GM12878 (cell line): ENCODE results near the gene IL17RE. TPM values are rescaled to one million over a fixed set of nuclear protein-coding genes. Genes with fewer than 3 reads are reported as not detected.
A peak's percentile ranks its signal among the peaks of the same experiment; 100 is the strongest.

Source experiments
- ATAC-seq: fragments of 200-7000 bp; cut with Tn5 transposase; 3 replicates; pipeline ENCODE4 v1.9.1; 2020; ENCODE audit warnings: mild to moderate bottlenecking, moderate library complexity
- BruUV-seq: library from RNA; stranded (reverse); fragments of 400-500 nt; replicated peaks from 2 replicates; lab custom pipeline; 2021; lab: Mats Ljungman, UMichigan
- CTCF ChIA-PET: fragments of 300-600 bp; sonication (Branson Sonifier 250); formaldehyde crosslinking; extraction: SDS; loops from one replicate; lab custom pipeline; 2021; ENCODE audit warnings: inconsistent platforms; lab: Yijun Ruan, JAX
- POLR2A ChIA-PET: fragments of 350-600 bp; formaldehyde crosslinking; extraction: SDS; loops from one replicate; lab custom pipeline; 2021; ENCODE audit warnings: inconsistent platforms; lab: Charles Lee
- RAD21 ChIA-PET: fragments of 300-600 bp; sonication (Branson Sonifier 250); formaldehyde crosslinking; loops from one replicate; lab custom pipeline; 2023; ENCODE audit warnings: antibody characterized with exemption; ENCODE audit not compliant: unreplicated experiment; lab: Charles Lee
- SMC1A ChIA-PET: fragments of 300-600 bp; sonication (Branson Sonifier 250); formaldehyde crosslinking; loops from one replicate; lab custom pipeline; 2023; ENCODE audit not compliant: unreplicated experiment, uncharacterized antibody; lab: Charles Lee
- DNase-seq: peaks from one replicate; pipeline ENCODE4 v3.0.0-alpha.2; 2011; ENCODE audit warnings: low read depth, low spot score
- FAIRE-seq: peaks from 3 replicates; lab custom pipeline; 2011; peaks lifted over from hg19 to GRCh38; lab: Jason Lieb, UNC
- H2AFZ ChIP-seq: 2 replicates; pipeline ENCODE4 v1.6.0; 2011; ENCODE audit warnings: low read depth, low read length, control low read depth; ENCODE audit not compliant: control insufficient read depth
- H3K27ac ChIP-seq: 2 replicates; pipeline ENCODE4 v1.5.1; 2011; ENCODE audit warnings: control low read depth; ENCODE audit not compliant: control insufficient read depth, insufficient read depth
- H3K27me3 ChIP-seq, 2 experiments: replicated peaks in 1 of 2; 2 replicates each; pipeline versions ENCODE4 v1.6.0 to v1.6.1; 2011; ENCODE audit warnings: low read length in 1 of 2; ENCODE audit not compliant: control insufficient read depth in 2 of 2, insufficient read depth in 2 of 2
- H3K36me3 ChIP-seq, 2 experiments: 2 replicates each; pipeline ENCODE4 v1.5.1; 2011; ENCODE audit warnings: low read length in 1 of 2; ENCODE audit not compliant: control insufficient read depth in 2 of 2, insufficient read depth in 2 of 2
- H3K4me1 ChIP-seq: 2 replicates; pipeline ENCODE4 v1.6.1; 2011; ENCODE audit warnings: mild to moderate bottlenecking, low read length, moderate library complexity, mixed read lengths; ENCODE audit not compliant: control insufficient read depth, insufficient read depth
- H3K4me2 ChIP-seq: 2 replicates; pipeline ENCODE4 v1.6.0; 2011; ENCODE audit warnings: control low read depth; ENCODE audit not compliant: control insufficient read depth, insufficient read depth
- H3K4me3 ChIP-seq: fragments of 200-600 bp; sonication (generic); 2 replicates; pipeline ENCODE4 v1.5.1; 2016
- H3K79me2 ChIP-seq: 2 replicates; pipeline ENCODE4 v1.6.0; 2011; ENCODE audit warnings: low read length; ENCODE audit not compliant: control insufficient read depth, insufficient read depth
- H3K9ac ChIP-seq: 2 replicates; pipeline ENCODE4 v1.8.0; 2011; ENCODE audit warnings: low read length, control low read depth, mixed read lengths; ENCODE audit not compliant: control insufficient read depth, insufficient read depth
- H3K9me3 ChIP-seq: replicated peaks from 3 replicates; pipeline ENCODE4 v1.5.1; 2011; ENCODE audit warnings: mild to moderate bottlenecking, low read length; ENCODE audit not compliant: control insufficient read depth, insufficient read depth
- H4K20me1 ChIP-seq: 2 replicates; pipeline ENCODE4 v1.6.0; 2011; ENCODE audit not compliant: control insufficient read depth, insufficient read depth
- CHD4 ChIP-seq: fragments of 200-600 bp; sonication (generic); IDR thresholded peaks from 2 replicates; pipeline ENCODE4 v1.6.1; 2016; ENCODE audit warnings: mild to moderate bottlenecking
- CREB1 ChIP-seq: IDR thresholded peaks from 2 replicates; pipeline ENCODE4 v1.6.1; 2012; ENCODE audit warnings: low read depth, mild to moderate bottlenecking, inconsistent platforms
- E2F4 ChIP-seq: IDR thresholded peaks from 2 replicates; pipeline ENCODE4 v1.6.1; 2012; ENCODE audit warnings: low read depth, low read length, improper control_type of control experiment
- EED ChIP-seq: sonication (generic); IDR thresholded peaks from 2 replicates; pipeline ENCODE4 v1.6.1; 2016; ENCODE audit warnings: antibody characterized with exemption, low read depth
- EP300 ChIP-seq, 2 experiments: fragments of 150-350 bp in 1 of 2; IDR thresholded peaks; 2 replicates each; pipeline ENCODE4 v1.6.1; 2011 to 2012; ENCODE audit warnings: low read depth in 2 of 2, low read length in 2 of 2, borderline replicate concordance in 1 of 2, improper control_type of control experiment in 1 of 2, inconsistent platforms in 1 of 2; ENCODE audit not compliant: control insufficient read depth in 1 of 2
- HDAC6 ChIP-seq: fragments of 200-600 bp; sonication (generic); IDR thresholded peaks from one replicate; pipeline ENCODE4 v1.8.0; 2017; ENCODE audit warnings: antibody characterized with exemption; ENCODE audit not compliant: unreplicated experiment
- REST ChIP-seq: IDR thresholded peaks from 2 replicates; pipeline ENCODE4 v1.6.1; 2012; ENCODE audit warnings: mild to moderate bottlenecking, low read depth, low read length
- RUNX3 ChIP-seq: IDR thresholded peaks from 2 replicates; pipeline ENCODE4 v1.6.1; 2012; ENCODE audit warnings: low read length, inconsistent platforms
- TCF3 ChIP-seq: IDR thresholded peaks from 2 replicates; pipeline ENCODE4 v1.6.1; 2012; ENCODE audit warnings: low read depth, mild to moderate bottlenecking, low read length, borderline replicate concordance; ENCODE audit not compliant: insufficient read depth
- YY1 ChIP-seq: IDR thresholded peaks from 2 replicates; pipeline ENCODE4 v1.6.1; 2011; ENCODE audit warnings: low read depth, mild to moderate bottlenecking, low read length
- ZSCAN29 ChIP-seq: fragments of 450-650 bp; IDR thresholded peaks from 2 replicates; pipeline ENCODE4 v1.6.1; 2017; ENCODE audit warnings: mild to moderate bottlenecking, moderate library complexity
- WGBS: methylation state at CpG from one replicate; pipeline ENCODE4 v1.1.6; 2016; ENCODE audit warnings: low lambda C conversion rate; ENCODE audit not compliant: insufficient replicate concordance, insufficient coverage; ENCODE audit errors: missing lambda C conversion rate; 5-methylcytosine and 5-hydroxymethylcytosine counted together
- in situ Hi-C: fragments of 300-500 bp; cut with MboI; formaldehyde crosslinking; loops from 9 replicates; pipeline ENCODE4 v1.14.3; 2018; ENCODE audit warnings: mixed read lengths
- intact Hi-C: fragments of 100-400 bp; cut with micrococcal nuclease; formaldehyde crosslinking; loops from one replicate; pipeline ENCODE4 v1.14.2; 2022; ENCODE audit not compliant: unreplicated experiment
- polyA plus RNA-seq, 11 experiments: library from polyadenylated mRNA; depleted of rRNA in 4 of 11; unstranded in 6 of 11; stranded (reverse) in 5 of 11; fragments of >200 nt; fragmentation: Nextera tagmentation in 4 of 11; fragmentation: Illumina TruSeq in 1 of 11; extraction: Ambion mirVana in 4 of 11; extraction: Trizol in 1 of 11; gene quantifications; 1 replicate in 1 of 11; 2 replicates in 10 of 11; pipeline versions ENCODE4 v1.2.1 to v1.2.3, GENCODE V29; 2011 to 2016; ENCODE audit warnings: inconsistent platforms in 2 of 11, missing spikeins in 2 of 11, low read depth in 1 of 11
- total RNA-seq, 4 experiments: library from RNA; depleted of rRNA in 3 of 4; stranded (reverse); fragments of >200 nt in 3 of 4; fragmentation: Illumina TruSeq in 1 of 4; extraction: Trizol in 1 of 4; gene quantifications; 2 replicates each; pipeline versions ENCODE4 v1.2.1 to v1.2.3, GENCODE V29; 2013 to 2021

The IL17RE gene
- total and polyA plus RNA-seq, 10 of the 15 experiments (the other 5 are each of a cell fraction or from before 2014, with no cell fraction given), result 0.04 to 0.51 (median 0.12) TPM; not detected in 2

- ATAC-seq (no peak), FAIRE-seq (no peak), DNase-seq (no peak)
- H3K4me1 ChIP-seq, result peaks cover 17% of the 10 kb centered on the region
- intact Hi-C loops (no loop called here), in situ Hi-C loops (no loop called here)
- H3K36me3 ChIP-seq, result no peaks in the 10 kb centered on the region
- no peak for TF ChIP-seq ZSCAN29
- 0 out of 2 replicates have a peak, but pooled peaks have one; percentile 16 for TF ChIP-seq RUNX3
- H3K4me2 ChIP-seq, result no peak overlapping the region
- CTCF ChIA-PET, result interaction anchor here (1.4 to 1.8 kb wide), 3 partner anchors 18 to 410 kb away, joined by 3 to 5 read pairs (median 4); partner anchors contain the start of gene RPUSD3
- H2AFZ ChIP-seq, result no peak overlapping the region
- no peaks in the 10 kb centered on the region for H4K20me1 ChIP-seq
- 71% methylated on average over 8 of the region's 8 CpGs for WGBS
- no TSS peak for BruUV-seq
- H3K27ac ChIP-seq, result no peak overlapping the region
- SMC1A ChIA-PET, result interaction anchor here (0.6 to 2.0 kb wide), 5 partner anchors 10 to 292 kb away, joined by 3 to 6 read pairs (median 3); no protein-coding TSS in a partner anchor
- H3K79me2 ChIP-seq, result no peaks in the 10 kb centered on the region
- POLR2A ChIA-PET, result interaction anchor here (1.5 kb wide), 1 partner anchor 19 kb away, joined by 3 read pairs; no protein-coding TSS in a partner anchor
- no peaks in the 10 kb centered on the region for H3K9me3 ChIP-seq
- H3K4me3 ChIP-seq, result no peak overlapping the region
- H3K27me3 ChIP-seq, result peaks cover 0 to 2% of the 10 kb centered on the region in 2 experiments; a peak in 1 of 4 replicates
- H3K9ac ChIP-seq, result no peak overlapping the region
- RAD21 ChIA-PET, result no interaction called here
Observed at GRCh38 chr3:9911863-9912262, 9.2 kb downstream of the IL17RE start.

- DNase-seq (no peak), FAIRE-seq (no peak), ATAC-seq (no peak)
- no peak overlapping the region for H3K4me2 ChIP-seq
- 37% methylated on average over 7 of the region's 7 CpGs for WGBS
- SMC1A ChIA-PET, result interaction anchor here (1.2 to 2.0 kb wide), 4 partner anchors 10 to 43 kb away, joined by 3 to 6 read pairs (median 4); no protein-coding TSS in a partner anchor
- POLR2A ChIA-PET, result interaction anchor here (1.5 kb wide), 1 partner anchor 18 kb away, joined by 3 read pairs; no protein-coding TSS in a partner anchor
- H3K9ac ChIP-seq, result no peak overlapping the region
- no peak overlapping the region for H2AFZ ChIP-seq
- H3K36me3 ChIP-seq, result no peaks in the 10 kb centered on the region
- no peaks in the 10 kb centered on the region for H3K9me3 ChIP-seq
- no peaks in the 10 kb centered on the region for H3K79me2 ChIP-seq
- H3K4me1 ChIP-seq, result peaks cover 18% of the 10 kb centered on the region
- intact Hi-C loops (no loop called here), in situ Hi-C loops (no loop called here)
- BruUV-seq, result no TSS peak
- H3K27ac ChIP-seq, result no peak overlapping the region
- RAD21 ChIA-PET, result interaction anchor here (0.6 kb wide), 1 partner anchor 447 kb away, joined by 3 read pairs; no protein-coding TSS in a partner anchor
- peaks cover 0 to 2% of the 10 kb centered on the region in 2 experiments; a peak in 1 of 4 replicates for H3K27me3 ChIP-seq
- H4K20me1 ChIP-seq, result no peaks in the 10 kb centered on the region
- CTCF ChIA-PET, result interaction anchor here (1.4 to 4.4 kb wide), 4 partner anchors 19 to 409 kb away, joined by 3 to 31 read pairs (median 4); partner anchors contain the start of genes CRELD1 and RPUSD3
- H3K4me3 ChIP-seq, result no peak overlapping the region
- TF ChIP-seq CREB1 (no peak), YY1 (no peak), EP300 (IDR thresholded peaks at IDR 0.05; ENCODE audit: borderline replicate concordance in 1 of 2, control insufficient read depth in 1 of 2, low read depth in 2 of 2, low read length in 2 of 2) (no peak), HDAC6 (no peak), CHD4 (no peak), E2F4 (no peak), REST (no peak), EED (no peak), TCF3 (no peak)
Observed at GRCh38 chr3:9912294-9912935, 9.8 kb downstream of the IL17RE start.
